ENCODE measurements around the gene HAND1. TPM values are rescaled to one million over a fixed set of nuclear protein-coding genes. Genes with fewer than 3 reads are reported as not detected.

The HAND1 gene
- total and polyA plus RNA-seq, 9 of the 15 experiments (the other 6 are each of a cell fraction or from before 2014, with no cell fraction given), result not detected

DNA sequence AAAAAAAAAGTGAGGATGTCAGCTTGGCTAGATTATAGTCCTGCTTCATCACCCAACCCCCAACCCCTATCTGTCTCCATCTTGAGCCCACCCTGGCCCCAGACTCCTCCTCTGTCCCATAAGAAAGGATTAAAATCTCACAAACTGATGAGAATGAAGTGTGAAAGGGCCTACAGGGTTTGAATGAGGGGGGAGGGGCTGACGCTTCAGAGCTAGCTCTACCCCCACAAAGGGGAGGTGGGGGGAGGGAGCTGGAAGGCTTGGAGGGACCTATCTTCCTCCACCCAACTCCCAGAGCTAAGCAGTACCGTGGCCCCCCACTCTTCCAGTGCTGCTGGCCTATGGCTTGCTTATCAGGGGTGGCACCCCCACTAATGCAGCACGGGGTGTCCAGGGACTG is 43.7 kb upstream of the HAND1 start (continued):
- TF ChIP-seq KAT8 (IDR thresholded peaks at IDR 0.05; ENCODE audit: low read depth), result no peak

DNA sequence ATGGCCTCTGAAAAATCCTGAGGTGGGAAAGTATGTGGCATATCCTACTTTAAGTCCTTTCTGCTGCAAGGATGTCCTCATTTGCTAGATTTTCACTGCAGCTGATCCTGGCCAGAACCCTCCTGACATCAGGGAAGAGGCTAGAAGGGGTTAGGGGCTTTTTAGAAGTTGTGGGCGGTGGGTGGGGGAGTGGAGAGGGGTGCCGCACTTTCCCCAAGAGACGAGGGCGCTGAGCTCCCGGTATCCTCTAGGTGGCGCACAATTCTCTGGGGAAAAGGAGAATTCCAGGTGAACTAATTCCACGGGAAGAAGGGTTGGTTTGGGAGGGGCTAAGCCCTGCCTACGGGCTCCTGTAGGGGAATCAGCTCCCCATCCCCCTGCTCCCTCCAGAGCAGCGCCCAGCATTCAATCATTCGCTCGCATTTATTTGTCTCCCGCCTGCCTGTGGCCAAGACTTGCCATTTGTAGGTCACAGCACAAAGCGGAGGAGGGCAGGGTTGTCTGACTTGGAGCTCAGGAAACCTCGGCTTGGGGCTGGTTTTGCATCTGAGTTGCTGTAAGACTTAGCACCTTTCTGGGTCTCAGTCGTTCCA is 42.9 kb upstream of the HAND1 start:
- Histone ChIP-seq H3K4me1 (replicated peaks in 1 of 2; ENCODE audit: control insufficient read depth in 2 of 2, insufficient read depth in 2 of 2, low read length in 2 of 2) (peaks cover 12 to 27% of the 10 kb centered on the region in 2 experiments; a peak in 4 of 5 replicates), H3K79me2 (ENCODE audit: control insufficient read depth, insufficient read depth, low read length) (no peaks in the 10 kb centered on the region), H3K27me3 (ENCODE audit: control insufficient read depth in 2 of 2, insufficient read depth in 2 of 2, low read length in 2 of 2) (peaks cover 12 to 37% of the 10 kb centered on the region in 2 experiments; a peak in 4 of 5 replicates), H3K36me3 (ENCODE audit: control insufficient read depth, insufficient read depth, low read length) (no peaks in the 10 kb centered on the region), H3K4me3 (no peak overlapping the region), H4K20me1 (replicated peaks; ENCODE audit: control insufficient read depth, insufficient read depth, low read length) (peaks cover 3% of the 10 kb centered on the region; the same call in 1 of the 2 replicates), H3K4me2 (ENCODE audit: insufficient read depth, low read length) (peak overlapping the region; percentile 7; the same call in 1 of the 2 replicates), H3K9ac (ENCODE audit: insufficient read depth in 1 of 2, low read depth in 2 of 2, low read length in 2 of 2) (peak overlapping the region in 1 of 2 experiments; percentile 36; a peak in 1 of 4 replicates), H3K9me1 (ENCODE audit: control insufficient read depth, insufficient read depth, low read length) (no peaks in the 10 kb centered on the region), H3K27ac (ENCODE audit: extremely low read depth, low read depth, low read length) (no peak overlapping the region), H3K9me3 (replicated peaks; ENCODE audit: control insufficient read depth, insufficient read depth, low read depth, low read length) (no peaks in the 10 kb centered on the region), H2AFZ (ENCODE audit: low read depth, low read length) (no peak overlapping the region)
- ChIA-PET POLR2A (interaction anchor here (1.0 to 1.5 kb wide), 2 partner anchors 10 to 73 kb away, joined by 3 to 7 read pairs; no protein-coding TSS in a partner anchor), CTCF (ENCODE audit: low intra/inter-chr PET ratio) (interaction anchor here (0.6 to 1.4 kb wide), 2 partner anchors 89 to 99 kb away, joined by 3 read pairs; no protein-coding TSS in a partner anchor)
- intact Hi-C loops (cut with micrococcal nuclease), result loop anchor here (5.0 to 10.0 kb wide), 3 partner anchors 86 to 446 kb away; no protein-coding TSS in a partner anchor
- in situ Hi-C loops (cut with MboI), result no loop called here
- ATAC-seq (peak; percentile 66), FAIRE-seq (no peak), DNase-seq (ENCODE audit: extremely low read depth in 1 of 4, low spot score in 3 of 4) (peak; percentile 42 to 68 (median 60))
- no TSS peak for BruUV-seq (replicated peaks)
- WGBS (ENCODE audit: insufficient coverage, low coverage, missing lambda C conversion rate), result 11% methylated on average over 7 of the region's 15 CpGs
- no peak for TF ChIP-seq TBP (optimal IDR thresholded peaks at IDR 0.05; ENCODE audit: low read depth, low read length)
- no peak for TF ChIP-seq NCOA2 (IDR thresholded peaks at IDR 0.05; ENCODE audit: partially characterized antibody in 2 of 2)
- no peak for TF ChIP-seq TAF9B (IDR thresholded peaks at IDR 0.05; ENCODE audit: partially characterized antibody)
- no peak for TF ChIP-seq NFIC (IDR thresholded peaks at IDR 0.05)
- TF ChIP-seq, protein P1, sequence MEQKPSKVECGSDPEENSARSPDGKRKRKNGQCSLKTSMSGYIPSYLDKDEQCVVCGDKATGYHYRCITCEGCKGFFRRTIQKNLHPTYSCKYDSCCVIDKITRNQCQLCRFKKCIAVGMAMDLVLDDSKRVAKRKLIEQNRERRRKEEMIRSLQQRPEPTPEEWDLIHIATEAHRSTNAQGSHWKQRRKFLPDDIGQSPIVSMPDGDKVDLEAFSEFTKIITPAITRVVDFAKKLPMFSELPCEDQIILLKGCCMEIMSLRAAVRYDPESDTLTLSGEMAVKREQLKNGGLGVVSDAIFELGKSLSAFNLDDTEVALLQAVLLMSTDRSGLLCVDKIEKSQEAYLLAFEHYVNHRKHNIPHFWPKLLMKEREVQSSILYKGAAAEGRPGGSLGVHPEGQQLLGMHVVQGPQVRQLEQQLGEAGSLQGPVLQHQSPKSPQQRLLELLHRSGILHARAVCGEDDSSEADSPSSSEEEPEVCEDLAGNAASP (IDR thresholded peaks at IDR 0.05), result no peak
- no peak for TF ChIP-seq ARID2 (IDR thresholded peaks at IDR 0.05)
- TF ChIP-seq ZNF384 (IDR thresholded peaks at IDR 0.05; ENCODE audit: low read depth, low read length), result no peak
- TF ChIP-seq NCOA4 (IDR thresholded peaks at IDR 0.05; ENCODE audit: partially characterized antibody), result no peak
- TF ChIP-seq, protein P2, sequence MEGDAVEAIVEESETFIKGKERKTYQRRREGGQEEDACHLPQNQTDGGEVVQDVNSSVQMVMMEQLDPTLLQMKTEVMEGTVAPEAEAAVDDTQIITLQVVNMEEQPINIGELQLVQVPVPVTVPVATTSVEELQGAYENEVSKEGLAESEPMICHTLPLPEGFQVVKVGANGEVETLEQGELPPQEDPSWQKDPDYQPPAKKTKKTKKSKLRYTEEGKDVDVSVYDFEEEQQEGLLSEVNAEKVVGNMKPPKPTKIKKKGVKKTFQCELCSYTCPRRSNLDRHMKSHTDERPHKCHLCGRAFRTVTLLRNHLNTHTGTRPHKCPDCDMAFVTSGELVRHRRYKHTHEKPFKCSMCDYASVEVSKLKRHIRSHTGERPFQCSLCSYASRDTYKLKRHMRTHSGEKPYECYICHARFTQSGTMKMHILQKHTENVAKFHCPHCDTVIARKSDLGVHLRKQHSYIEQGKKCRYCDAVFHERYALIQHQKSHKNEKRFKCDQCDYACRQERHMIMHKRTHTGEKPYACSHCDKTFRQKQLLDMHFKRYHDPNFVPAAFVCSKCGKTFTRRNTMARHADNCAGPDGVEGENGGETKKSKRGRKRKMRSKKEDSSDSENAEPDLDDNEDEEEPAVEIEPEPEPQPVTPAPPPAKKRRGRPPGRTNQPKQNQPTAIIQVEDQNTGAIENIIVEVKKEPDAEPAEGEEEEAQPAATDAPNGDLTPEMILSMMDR (IDR thresholded peaks at IDR 0.05 in 2 of 3, conservative IDR thresholded peaks at IDR 0.05 in 1 of 3; ENCODE audit: insufficient read depth in 2 of 3, low read depth in 1 of 3, low read length in 3 of 3), result peak; percentile 63 to 89 (median 68)
- TF ChIP-seq, protein P3, sequence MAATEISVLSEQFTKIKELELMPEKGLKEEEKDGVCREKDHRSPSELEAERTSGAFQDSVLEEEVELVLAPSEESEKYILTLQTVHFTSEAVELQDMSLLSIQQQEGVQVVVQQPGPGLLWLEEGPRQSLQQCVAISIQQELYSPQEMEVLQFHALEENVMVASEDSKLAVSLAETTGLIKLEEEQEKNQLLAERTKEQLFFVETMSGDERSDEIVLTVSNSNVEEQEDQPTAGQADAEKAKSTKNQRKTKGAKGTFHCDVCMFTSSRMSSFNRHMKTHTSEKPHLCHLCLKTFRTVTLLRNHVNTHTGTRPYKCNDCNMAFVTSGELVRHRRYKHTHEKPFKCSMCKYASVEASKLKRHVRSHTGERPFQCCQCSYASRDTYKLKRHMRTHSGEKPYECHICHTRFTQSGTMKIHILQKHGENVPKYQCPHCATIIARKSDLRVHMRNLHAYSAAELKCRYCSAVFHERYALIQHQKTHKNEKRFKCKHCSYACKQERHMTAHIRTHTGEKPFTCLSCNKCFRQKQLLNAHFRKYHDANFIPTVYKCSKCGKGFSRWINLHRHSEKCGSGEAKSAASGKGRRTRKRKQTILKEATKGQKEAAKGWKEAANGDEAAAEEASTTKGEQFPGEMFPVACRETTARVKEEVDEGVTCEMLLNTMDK (IDR thresholded peaks at IDR 0.05; ENCODE audit: borderline replicate concordance, insufficient read depth, low read depth, low read length, poor library complexity, severe bottlenecking), result peak; percentile 46
- TF ChIP-seq, protein P4, sequence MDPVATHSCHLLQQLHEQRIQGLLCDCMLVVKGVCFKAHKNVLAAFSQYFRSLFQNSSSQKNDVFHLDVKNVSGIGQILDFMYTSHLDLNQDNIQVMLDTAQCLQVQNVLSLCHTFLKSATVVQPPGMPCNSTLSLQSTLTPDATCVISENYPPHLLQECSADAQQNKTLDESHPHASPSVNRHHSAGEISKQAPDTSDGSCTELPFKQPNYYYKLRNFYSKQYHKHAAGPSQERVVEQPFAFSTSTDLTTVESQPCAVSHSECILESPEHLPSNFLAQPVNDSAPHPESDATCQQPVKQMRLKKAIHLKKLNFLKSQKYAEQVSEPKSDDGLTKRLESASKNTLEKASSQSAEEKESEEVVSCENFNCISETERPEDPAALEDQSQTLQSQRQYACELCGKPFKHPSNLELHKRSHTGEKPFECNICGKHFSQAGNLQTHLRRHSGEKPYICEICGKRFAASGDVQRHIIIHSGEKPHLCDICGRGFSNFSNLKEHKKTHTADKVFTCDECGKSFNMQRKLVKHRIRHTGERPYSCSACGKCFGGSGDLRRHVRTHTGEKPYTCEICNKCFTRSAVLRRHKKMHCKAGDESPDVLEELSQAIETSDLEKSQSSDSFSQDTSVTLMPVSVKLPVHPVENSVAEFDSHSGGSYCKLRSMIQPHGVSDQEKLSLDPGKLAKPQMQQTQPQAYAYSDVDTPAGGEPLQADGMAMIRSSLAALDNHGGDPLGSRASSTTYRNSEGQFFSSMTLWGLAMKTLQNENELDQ (CRISPR knock-in tag; IDR thresholded peaks at IDR 0.05; ENCODE audit: borderline replicate concordance), result no peak
